Measurements from ENCODE around the gene SLC38A7.
"Not testable (repeated sequence)": the region's sequence is repeated elsewhere in the genome, so short reads cannot be mapped to it uniquely, and the experiment has no call there.

Gene SLC38A7

DNA sequence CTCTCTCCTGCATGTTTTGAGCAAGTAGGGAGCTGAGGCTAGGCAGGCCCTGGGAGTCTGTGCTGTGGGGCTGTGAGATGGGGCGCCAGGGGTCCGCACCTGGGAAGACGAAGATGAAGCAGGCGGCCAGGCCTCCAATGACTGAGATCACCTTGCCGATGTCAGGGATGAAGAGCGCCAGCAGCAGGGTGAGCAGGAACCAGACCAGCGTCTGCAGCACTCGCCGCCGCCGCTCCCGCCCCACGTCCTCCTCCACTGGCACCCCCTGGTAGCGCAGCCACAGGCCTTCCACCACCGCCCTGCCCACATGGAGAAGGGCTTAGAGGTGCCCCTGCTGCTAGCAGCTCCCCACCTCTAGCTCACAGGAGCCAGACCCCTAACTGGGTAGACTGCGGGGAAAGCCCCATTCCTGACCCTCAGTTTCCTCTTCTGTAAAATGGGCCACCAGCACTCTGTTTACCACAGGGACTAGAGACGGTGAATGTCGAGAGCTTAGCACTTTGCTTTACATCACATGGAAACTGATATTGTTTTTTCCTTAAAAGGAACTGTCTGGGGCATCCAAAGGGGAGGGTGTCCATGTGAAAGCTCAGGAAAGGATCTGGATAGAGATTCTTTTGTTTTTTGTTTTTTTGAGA is 13.5 kb downstream of the SLC38A7 start:
- DNase-seq = no peak

DNA sequence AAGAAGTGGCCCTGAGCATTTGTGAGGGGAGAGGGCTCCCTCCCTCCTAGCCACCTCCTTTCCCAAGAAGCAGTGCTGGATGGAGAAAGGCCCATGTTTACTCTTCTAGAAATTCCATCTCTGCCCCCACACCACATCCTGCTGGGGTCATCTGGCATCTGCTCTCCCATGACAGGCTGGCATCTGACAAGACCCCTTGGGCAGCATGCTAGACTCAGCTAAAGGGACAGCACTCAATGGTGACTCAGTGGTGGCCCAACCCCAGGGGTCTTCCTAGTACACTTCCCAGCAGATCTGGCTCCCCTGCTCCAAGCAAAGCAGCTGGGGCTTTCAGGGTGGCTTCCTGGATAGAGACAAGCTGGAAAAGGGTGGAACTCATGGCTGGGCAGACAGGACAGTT is 14.4 kb downstream of the SLC38A7 start:
- DNase-seq = no peak

DNA sequence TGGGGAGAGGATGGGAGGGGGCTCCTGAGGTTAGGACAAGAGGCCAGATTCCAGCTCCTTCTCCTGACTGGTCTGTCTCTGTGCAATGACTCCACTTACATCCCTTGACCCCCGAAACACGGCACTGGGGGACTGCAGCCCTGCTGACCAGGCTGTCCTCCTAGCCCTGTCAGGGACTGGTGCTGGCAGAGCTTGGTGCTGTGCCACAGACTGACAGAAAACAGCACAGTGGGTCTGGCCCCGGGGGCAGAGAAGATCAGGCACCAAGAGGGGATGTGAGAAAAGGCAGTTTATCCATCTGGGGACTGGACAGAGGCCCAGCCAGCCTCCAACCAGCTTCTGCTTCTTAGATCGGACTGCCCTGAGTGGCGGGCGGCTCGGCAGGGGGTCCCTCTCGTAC is 19.4 kb downstream of the SLC38A7 start:
- DNase-seq = no peak

DNA sequence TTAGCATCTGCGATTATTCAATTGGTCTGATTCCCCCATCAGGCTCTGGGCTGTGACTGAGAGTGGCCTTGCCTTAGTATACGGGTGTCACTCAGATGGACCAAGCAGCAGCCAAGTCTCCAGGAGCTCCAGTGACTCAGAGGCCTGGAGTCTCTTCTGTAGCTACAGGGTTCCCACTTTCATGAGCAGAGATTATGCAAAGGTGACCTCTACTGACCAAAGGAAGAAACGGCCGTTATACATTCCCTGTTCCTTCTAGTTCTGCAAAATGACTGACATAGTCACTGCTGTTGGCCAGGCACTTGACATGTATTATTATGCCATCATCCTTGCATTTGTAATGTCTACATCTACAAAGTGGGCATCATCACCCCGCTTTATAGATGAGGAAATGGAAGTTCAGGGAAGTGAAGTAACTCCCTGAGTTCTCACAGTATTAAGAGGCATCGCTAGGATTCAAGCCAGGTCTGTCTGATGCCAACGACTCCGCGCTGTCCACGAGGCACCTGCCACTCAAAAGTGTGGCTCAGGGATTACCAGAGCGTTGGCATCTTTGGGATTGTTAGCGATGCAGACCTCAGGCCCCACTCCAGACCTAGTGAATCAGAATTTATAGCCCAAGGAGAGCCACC is 23.3 kb downstream of the SLC38A7 start:
- no peak for DNase-seq

DNA sequence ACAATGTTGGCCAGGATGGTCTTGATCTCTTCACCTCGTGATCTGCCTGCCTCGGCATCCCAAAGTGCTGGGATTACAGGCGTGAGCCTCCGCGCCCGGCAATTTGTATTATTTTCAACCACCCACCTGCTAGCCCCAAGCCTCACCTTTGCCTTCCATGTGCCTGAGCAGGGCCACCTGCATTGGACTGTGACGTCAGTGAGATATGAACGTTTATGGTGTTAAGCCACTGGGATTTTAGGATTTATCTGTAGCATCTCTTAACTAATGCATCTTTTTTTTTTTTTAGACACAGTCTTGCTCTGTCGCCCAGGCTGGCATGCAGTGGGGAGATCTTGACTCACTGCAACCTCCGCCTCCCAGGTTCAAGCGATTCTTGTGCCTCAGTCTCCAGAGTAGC is 24.7 kb downstream of the SLC38A7 start:
- DNase-seq = not testable (repeated sequence)

DNA sequence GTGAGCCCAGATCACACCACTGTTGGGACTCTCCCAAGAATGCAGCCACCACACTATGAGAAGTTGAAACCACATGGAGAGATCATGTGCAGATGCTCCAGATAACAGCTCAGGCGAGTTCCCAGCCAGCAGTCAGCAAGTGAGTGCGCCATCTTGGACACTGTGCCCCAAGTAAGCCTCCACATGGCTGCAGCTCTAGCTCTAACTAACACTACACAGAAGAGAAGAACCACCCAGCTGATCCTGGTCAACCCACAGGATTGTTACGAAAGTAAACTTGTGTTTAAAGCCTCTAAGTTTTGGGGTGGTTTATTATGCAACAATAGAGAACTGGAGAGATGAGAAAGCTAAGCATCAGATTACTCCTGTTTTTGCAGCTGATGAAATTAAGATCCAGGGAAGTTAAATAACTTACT is 25.8 kb downstream of the SLC38A7 start:
- DNase-seq = no peak

DNA sequence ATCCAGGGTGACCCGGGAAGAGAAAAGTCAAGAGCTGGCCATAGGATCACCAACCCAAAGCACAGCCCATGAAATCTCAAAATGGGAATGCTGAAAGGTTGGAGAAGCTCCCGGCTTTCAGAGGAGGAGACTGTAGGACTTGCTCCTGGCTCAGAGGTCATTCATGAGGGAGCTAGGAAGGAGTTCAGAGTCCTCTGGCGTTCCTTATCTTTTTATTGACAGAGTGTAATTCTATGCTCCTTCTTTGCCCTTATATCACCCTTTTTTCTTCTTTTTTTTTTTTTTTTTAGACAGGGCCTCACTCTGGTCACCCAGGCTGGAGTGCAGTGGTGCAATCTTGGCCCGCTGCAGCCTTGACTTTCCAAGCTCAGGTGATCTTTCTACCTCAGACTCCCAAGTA is 27.7 kb downstream of the SLC38A7 start:
- DNase-seq = no peak

DNA sequence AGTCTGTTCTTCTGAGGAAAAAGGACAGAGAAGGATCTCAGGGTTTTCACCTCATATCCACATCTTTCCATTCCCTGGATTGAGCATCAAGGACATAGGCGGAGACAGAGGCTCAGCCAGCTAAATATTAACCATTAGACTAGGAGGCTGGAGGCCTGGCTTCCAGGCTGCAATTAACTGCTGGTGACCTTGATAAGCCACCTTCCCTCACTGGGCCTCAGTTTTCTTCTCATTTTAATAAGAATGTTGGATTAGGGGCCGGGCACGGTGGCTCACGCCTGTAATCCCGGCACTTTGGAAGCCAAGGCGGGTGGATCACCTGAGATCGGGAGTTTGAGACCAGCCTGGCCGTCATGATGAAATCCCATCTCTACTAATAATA is 29.4 kb downstream of the SLC38A7 start:
- no peak for DNase-seq

DNA sequence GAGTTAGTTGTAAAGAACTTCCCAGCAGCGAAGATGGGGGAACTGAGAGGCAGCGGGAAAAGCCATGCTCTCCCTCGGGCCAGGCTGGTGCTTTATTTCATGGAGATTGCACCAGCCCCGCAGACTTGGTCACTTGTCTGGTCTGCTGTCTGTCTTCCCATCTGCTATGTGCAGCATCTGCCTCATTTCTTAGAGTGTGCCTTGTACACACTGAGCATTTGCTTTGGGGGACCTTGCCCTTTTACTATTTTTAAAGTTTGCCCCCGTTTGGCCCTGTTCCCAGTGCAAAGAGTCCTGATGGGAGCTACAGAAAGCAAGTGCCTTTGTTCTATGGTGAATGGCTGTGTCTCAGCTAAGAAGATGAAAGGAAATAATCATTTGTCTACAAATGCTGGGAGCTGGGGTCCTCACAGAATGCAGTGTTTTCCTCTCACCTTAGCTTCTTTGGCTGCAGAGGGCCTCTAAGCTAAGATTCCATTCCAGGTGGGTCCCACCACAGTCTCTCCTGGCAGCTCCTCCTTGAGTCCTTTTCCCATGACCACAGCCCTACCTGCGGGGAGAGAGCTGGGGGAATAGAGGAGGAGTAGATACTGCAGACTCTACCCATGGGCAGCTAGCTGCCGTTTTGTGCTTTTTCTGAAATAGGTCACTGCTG is 29.9 kb downstream of the SLC38A7 start:
- no peak for DNase-seq

DNA sequence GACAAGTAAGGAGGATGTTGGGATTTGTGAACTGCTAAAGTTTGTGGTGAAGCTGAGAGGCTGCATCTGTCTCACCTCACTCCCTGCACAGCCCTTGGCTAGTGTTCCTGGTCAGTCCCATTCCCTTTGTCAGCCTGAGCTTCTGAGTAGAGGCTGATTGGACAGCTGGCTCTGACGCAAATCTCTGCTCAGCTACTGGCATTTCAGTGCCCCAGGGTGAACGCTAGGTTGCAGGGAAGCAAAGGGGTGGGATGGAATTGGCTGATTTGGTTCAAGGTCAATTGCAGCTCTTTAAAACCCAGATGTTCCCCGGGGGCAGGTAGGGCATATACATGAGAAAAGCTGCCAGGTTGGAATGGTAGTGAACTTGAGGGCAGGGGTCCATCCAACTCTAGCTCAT is 31.8 kb downstream of the SLC38A7 start:
- DNase-seq = no peak

DNA sequence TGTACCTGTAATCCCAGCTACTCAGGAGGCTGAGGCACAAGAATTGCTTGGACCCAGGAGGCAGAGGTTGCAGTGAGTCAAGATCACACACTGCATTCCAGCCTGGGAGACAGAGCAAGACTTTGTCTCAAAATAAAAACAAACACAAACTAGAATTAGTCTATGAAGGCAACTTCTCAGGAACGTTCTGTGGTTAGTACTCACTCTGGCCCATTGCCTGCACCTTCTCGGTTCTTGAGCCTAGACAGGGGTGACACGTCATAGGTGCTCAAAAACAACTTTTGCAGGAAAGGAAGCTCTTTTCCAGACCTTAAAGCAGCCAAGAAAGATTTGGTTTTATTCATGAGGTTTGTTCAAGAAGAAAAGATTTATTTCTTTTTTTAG is 32.6 kb downstream of the SLC38A7 start:
- DNase-seq = no peak

DNA sequence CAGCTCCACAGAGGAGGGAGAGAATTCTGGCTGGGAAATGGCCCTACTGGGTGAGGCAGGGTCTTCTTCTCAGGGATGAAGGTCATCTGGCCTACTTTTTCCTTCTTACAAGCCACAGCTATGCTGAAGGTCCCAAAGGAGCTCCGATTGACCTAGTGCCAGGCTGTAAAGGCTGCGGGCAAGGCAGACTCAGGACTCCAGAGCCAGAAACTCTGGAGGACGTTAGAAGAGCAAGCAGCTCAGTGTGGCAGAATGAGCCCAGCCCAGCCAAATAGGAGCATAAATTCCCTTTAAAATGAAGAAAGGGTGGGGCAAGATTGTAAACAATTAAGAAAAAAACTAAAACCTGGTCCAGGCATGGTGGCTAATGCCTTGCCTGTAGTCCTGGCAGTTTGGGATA is 34.9 kb downstream of the SLC38A7 start:
- no peak for DNase-seq

DNA sequence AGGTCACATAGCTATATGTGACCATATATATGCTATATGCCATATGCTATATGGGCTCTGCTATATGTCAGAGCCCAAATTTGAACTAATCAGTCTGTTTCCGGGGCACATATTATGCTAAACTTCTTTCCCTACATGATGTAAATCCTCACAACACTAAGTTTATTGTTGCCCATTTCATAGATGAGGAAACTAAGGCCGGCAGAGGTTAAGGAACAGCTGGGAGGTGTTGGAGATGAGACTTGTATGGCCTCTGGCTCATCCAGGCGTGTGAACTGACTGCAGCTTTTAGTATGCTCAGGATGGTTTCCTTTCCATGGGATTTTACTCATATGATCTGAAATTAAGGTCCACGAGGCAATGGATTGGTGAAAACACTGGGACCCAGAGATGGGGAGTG is 37.5 kb downstream of the SLC38A7 start:
- DNase-seq = no peak

DNA sequence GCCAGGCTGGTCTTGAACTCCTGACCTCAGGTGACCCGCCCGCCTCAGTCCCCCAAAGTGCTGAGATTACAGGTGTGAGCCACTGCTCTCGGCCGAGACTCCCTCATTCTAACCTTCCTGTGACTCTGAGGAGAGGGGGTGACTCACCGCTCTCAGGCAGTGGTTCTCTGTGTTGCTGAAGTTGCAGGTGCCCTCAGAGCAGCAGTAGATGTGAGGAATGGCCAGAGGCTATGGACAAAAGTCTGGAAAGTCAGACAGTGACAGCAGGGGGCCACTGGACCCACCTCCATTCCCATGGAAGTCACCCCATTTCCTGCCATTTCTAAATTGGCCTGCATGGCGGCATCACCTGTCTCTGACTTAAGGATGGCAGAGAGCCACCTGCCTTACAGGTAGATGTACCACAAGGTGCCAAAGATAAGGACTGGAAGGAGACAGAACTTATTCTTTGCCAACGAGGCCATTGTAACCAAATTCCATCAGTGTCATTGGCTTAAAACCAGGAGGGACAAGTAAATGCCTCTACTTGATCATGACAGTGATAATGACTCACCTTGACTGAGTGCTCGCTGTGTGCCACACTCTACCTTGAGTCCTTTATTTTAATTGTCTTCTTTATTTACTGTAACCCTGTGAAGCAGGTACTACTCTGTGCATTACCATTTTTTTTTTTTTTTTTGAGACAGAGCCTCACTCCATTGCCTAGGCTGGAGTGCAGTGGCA is 39.6 kb downstream of the SLC38A7 start:
- no peak for DNase-seq

DNA sequence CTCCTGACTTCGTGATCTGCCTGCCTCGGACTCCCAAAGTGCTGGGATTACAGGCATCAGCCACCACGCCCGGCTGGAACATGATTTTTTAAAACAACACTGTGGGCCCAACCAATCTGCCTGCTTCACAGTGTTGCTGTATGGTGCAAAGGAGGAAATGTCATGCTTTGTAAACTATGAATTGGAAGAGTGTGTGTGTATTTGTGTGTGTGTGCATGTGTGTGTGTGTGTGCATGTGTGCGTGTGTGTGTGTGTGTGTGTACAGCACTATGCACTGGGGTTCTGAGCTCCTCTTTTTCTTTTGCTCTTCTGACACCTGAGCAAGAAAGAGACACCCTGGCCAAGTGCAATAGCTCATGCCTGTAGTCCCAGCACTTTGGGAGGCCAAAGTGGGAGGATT is 40.5 kb downstream of the SLC38A7 start:
- no peak for DNase-seq

DNA sequence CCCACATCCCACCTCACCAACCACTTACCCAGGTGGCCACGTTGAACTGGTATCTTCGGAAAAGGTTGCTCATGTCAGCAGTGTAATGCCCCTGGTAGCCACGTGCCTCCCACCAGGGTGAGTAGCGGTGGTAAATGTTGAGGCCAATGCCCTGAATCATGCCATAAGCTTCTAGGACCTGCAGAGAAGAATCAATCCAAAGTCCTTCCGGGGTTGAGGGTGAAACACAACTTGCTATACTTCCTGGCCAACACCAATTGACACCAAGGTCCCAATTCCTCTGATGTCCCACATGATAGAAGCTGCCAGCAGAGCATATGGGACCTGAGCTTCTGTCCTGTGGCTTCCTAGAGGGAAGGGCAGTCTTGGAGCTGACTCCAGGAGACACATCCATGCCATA is 43.6 kb downstream of the SLC38A7 start:
- DNase-seq = no peak

DNA sequence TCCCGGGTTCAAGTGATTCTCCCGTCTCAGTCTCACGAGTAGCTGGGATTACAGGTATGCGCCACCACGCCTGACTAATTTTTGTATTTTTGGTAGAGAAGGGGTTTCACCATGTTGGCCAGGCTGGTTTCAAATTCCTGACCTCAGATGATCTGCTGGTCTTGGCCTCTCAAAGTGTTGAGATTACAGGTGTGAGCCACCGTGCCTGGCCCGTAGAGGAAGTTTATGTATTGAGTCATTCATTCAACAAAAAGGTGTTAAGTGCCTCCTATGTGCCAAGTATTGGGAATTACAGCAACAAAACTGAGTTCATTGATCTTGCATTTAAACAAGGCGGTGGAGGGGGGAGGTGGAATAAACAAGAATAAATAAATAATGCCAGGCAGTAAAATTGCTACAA is 44.7 kb downstream of the SLC38A7 start:
- no peak for DNase-seq

DNA sequence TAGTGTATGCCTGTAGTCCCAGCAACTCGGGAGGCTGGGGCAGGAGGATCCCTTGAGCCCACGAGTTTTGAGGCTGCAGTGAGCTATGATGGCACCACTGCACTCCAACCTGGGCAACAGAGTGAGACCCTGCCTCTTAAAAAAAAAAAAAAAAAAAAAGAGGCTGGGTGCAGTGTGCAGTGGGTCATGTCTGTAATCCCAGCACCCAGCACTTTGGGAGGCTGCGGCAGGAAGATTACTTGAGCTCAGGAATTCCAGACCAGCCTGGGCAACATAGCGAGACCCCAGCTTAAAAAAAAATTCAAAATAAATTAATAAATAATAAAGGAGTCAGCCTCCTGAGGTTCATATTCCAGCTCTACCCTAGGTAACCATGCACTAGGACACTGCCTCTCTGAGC is 45.3 kb downstream of the SLC38A7 start:
- DNase-seq = no peak

DNA sequence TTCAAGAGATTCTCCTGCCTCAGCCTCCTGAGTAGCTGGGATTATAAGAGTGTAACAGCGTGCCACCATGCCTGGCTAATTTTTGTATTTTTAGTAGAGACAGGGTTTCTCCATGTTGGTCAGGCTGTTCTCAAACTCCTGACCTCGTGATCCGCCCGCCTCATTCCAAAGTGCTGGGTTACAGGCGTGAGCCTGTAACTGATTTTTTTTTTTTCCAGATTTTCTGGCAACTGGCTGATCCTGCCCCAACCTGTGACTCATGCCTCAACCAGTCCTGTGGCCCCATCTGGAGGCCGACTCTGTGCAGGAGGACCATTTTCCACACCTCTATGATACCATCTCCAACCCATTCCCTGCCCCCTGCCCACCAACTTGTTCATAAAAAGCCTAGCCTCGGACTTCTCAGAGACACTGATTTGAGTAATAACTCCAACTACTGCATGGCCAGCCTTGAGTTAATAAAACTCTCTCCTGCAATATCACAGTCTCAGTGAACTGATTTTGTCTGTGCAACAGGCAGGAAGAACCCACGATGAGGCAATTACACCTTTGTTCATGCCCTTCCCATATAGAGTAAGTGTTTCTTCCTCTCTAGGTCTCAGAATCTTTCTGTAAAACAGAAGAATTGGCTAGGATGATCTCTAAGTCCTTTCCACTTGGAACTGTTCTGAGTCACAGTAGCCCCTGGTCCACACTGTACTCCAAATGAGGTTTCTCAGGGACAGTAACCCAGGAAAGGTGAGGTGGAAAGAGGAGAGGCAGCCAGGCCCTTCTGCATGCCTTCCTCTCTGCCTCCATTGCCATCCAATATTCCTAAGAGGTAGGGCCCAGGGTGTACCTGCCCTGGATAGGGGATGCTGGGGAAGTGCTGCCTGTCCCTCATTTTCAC is 46.2 kb downstream of the SLC38A7 start:
- DNase-seq = no peak

DNA sequence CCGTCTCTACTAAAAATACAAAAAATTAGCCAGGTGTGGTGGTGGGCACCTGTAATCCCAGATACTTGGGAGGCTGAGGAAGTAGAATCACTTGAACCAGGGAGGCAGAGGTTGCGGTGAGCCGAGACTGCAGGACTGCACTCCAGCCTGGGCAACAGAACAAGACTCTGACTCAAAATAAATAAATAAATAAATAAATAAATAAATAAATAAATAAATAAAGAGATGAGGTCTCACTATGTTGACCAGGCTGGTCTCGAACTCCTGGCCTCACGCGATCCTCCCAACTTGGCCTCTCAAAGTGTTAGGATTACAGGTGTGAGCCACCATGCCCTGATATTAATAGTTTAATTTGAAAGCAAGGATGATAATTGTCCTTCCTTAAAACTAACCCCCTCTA is 47.5 kb downstream of the SLC38A7 start:
- DNase-seq = not testable (repeated sequence)

DNA sequence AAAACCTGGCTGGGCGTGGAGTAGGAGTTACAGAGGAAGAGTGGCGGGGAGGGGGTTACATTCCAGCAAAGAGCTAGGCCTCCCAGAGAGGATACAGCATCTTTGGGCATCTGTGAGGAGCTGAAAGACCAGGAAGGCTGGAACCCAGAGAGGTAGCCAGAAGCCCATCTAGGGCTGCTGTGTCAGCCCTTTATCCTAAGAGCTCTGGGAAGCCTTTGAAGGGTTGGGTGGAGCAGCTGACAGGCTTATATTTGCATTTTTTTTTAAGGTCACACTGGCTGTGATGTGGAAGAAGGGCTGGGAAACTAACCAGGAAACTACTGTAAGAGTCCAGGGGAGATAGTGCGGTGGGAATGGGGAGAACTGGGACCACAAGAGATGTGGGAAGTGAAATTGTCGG is 48.1 kb downstream of the SLC38A7 start:
- DNase-seq = no peak

DNA sequence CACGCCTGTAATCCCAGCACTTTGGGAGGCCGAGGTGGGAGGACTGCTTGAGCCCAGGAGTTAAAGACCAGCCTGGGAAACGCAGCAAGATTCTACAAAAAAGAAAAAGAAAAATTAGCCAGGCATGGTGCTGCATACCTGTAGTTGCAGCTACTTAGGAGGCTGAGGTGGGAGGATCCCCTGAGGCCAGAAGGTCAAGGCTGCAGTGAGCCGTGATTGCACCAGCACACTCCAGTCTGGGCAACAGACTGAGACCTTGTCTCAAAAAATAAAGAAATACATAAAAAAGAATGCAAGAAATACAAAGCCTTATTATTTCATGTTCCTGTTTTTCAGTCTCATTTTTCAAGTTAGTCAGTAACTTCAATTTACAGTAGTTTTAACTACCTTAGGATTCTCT is 49.1 kb downstream of the SLC38A7 start:
- no peak for DNase-seq

DNA sequence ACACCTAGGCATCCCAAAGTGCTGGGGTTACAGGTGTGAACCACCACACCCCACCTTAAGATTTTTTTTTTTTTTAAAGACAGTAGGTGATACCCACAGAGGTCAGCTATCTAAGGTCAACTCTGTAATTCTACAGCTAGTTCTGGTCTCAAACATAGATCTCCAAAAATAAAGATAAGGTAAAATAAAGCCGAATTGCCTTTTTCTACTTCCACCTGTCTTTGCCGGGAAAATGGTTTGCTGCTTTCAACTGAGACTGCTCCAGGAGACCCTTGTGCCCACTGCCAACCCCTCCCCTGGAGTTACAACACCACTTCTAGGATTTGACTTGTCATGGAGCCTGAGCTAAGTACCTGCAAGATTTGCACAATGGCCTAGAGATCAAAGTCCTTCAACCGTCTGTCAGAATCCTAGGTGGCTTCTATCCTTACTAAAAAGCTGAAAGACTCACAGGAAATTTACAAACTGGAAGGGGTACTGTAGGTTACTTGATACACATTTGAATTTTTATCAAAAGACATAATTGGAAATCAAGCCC is 50.2 kb downstream of the SLC38A7 start:
- DNase-seq = no peak

All from activated CD8-positive, alpha-beta memory T cell treated with anti-CD3 and anti-CD28 coated beads, Interleukin-2, amount 50 U/mL, for 48 hours (primary cell).